GM19468 (cell line): Measurements from ENCODE around the gene CBY1.

Experiments used
- ATAC-seq: cut with Tn5 transposase; IDR thresholded peaks from one replicate; pipeline ENCODE4 v1.9.1; 2021; ENCODE audit warnings: mild to moderate bottlenecking, moderate library complexity, moderate number of reproducible peaks; ENCODE audit not compliant: unreplicated experiment; ENCODE audit errors: extremely low read depth

The CBY1 gene

GRCh38 chr22:38699784-38700183 is 43.3 kb downstream of the CBY1 start:
- no peak for ATAC-seq

- no peak for ATAC-seq
Measured at GRCh38 chr22:38700270-38700788, 43.9 kb downstream of the CBY1 start.

DNA sequence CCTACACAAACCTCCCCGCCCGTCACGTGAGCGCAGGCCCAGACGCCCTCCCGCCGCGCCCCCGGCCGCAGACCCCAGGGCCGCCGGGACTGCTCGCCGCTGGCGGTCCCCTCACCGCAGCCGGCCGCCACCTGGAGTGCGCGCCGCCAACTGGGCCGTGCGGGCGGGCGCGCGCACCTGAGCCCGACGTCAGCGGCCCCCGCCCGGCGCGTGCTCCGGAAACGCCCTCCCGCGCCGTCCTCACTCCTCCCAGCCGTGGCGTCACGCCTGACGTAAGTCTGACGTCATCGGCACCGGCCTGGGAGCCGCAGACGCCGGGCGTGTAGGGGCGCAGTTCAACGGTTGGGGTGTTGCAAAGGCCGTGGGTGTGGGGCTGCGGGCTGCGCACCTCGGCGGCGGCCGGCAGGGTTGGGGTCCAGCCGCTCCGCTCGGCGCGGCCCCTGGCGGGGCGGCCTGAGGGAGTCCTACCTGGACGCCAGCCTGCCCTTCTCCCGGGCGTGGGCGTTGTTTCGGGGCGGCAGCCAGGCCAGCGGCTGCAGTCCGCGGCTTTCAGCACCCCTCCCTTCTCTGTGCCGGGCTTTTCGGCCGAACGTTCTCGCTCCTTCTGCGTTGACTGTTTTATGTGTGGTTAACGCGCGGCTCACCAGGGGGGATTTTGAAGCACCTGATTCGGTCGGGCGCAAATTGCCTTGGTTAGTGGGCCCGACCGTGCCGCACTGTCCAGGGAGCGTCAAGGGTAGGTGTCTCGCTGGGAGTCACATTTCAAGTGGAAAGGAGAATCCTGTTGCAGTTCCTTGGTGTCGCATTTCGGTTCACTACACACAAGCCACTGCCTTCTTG is 44.6 kb downstream of the CBY1 start, which contains the start of gene JOSD1:
Gene JOSD1, minus strand, starts transcription at position 155 of the 840 bp plus-strand sequence. CDS start 956 bp downstream, outside the sequence.
- ATAC-seq: peak; percentile 28

DNA sequence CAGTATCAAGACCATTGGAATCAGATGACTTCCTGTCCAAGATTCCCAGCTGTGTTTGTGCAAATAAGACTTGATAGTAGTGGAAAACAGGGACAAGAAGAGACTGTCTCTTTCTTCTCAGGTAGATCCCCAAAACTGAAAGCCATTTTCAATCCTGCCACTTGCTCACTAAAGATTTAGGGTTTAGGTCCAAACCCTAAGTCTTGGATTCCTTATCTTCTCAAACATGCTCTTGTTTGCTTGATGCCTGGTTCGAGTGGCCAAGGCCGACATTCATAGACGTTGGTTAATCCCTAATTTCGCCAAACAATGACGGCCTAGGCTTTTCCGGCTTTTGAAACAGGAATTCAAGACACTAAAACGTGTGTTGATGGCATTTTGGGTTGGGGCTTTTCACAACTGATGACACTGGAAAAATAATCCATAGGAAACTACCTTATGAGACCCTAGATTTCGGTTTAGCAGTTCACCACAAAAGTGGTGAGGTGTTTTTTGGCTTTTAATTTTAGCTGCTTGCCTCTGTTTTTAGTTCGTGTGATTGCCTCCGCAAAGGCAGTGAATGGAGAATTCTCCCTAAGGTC is 48.3 kb downstream of the CBY1 start:
- ATAC-seq: no peak

DNA sequence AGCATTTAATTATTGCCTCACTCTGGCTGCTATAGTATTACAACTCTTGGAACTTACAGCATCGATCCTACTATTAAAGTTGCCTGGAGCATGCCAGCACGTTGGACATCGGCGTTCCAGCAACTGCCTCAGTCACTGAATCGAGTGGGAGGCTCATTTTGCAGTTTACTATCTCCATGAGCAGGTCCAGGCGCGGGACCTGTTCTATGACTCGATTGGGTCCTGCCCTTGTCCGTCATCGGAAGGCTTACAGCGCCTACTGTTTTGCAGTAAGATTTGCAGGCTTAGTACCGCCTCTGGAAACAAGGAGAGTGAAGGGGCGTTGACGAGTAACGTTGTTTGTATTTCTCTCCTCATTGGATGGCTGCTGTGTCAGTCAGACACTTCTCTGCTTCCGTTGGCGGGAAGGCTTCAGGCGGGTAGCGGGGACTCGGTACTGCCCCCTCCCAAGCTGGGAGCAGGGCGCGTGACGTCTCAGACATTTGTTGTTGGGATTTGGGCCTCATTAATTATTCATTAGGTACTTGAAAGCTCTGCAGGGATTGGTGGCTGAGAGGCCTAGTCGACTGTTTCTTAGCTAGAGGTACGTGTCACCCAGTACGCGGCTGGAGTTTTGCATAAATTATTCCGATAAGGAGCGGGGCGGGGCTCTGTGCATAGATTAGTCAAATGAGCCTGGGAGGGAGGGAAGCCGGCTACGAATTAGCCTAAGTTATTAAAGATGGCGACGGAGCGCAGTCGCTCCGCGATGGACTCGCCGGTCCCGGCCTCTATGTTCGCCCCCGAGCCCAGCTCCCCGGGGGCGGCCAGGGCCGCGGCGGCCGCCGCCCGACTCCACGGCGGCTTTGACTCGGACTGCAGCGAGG is 49.0 kb downstream of the CBY1 start, which contains the start of gene GTPBP1:
Gene GTPBP1, plus strand, starts transcription at position 710 of the 866 bp plus-strand sequence. Its CDS starts 12 bp downstream, at position 722.
- ATAC-seq: peak; percentile 49

DNA sequence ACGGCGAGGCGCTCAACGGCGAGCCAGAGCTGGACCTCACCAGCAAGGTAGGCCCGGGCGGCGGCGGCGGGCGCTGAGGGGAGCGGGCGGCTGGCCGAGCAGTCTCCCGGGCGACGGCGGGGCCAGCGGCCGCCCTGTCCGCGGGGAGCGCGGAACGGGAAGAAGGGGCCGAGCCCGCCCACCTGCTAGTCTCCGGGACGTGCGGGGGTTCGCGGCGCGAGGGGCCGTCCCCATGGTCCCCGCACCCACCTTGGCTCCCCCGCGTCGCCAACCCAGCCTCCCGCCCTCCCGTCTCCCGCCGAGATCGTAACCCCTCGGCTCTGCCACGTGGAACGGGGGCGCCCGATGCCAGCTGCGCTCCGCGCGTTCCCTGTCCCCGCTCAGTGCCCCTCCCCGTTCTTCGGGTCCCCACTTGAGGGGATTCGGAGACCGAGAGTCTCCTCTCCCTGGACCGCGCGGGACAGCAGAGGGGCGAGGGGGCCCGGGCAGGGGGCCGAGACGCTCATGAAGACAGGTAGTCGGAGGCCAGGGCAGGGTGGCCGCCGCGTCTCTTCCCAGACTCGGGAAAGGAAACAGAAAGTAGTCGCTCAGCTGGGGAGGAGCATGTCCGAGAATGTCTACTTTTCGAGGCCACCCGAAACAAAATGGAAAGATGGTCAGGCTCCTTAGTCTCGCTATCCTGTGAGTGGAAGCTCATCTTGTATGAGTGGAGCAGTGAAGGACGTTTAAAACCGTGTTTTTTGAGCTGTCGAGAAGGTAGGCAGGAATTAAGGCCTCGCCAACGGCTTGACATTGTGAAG is 49.9 kb downstream of the CBY1 start:
- ATAC-seq: no peak

DNA sequence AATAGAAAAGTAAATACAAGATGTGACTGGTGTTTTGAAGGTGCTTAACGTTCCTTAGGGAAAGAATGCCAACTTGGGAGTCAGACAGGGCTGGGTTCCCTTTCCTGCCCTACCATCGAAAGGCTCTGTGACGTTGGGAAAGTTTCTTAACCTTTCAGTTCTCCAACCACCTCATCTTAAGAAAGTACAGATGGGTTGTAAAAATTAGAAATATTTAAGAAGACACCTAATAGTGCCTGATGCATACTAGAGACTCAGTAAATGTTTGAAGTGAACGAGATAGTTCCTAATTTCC is 50.4 kb downstream of the CBY1 start:
- no peak for ATAC-seq

DNA sequence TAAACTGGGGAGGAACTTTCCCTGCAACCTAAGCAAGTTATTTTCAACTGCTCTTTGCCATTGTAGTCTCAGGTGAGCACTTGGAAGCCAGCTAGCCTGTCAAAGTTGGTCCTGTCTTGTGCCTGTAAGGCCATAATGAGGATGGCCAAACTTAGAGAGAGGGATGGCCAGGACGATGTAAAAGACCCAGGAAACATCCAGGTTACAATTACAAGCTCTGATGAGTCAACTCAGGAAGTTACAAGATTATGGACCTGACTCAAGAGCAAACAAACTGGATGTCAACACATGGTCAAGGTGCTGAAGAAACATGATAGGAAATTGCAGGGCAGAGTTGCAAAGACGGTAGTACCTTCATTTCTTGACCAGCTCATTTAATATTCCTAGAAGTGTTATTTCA is 50.9 kb downstream of the CBY1 start:
- no peak for ATAC-seq

DNA sequence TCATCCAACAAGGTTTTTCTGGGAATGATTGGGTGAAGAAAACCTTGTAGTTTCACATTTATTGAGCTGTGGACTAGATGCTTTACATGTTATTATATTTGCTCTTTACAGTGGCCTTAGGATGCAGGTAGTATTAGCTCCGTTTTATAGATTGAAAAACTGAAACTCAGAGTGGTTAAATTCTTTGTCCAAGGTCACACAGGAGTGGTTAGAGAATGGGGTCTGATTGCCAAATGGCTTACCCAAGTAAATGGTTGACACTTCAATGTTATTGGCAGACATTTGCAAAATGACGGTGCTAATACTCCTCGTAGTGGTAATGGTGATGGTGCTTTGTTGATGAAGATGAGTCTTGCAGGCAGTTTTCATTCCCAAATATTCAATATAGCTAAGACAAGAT is 51.5 kb downstream of the CBY1 start:
- ATAC-seq: no peak

DNA sequence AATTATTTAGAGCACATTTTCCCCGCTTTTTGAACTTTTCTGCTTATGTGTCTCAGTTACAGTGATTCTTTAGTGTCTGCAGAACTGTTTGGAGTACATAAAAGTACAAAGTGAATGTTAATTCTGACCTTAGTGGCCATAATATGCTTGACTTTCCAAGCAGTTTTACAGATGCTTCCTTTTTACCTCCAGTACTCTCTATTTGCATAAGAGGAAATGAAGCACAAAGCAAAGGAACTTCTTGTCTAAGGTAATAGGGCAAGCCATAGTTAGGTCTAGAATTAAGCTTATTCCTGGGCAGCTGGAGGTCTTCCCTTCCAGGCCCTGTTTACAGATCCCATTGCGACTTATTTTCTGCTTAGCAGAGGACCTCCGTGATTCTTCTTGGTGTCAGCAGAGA is 52.9 kb downstream of the CBY1 start:
- ATAC-seq: no peak

DNA sequence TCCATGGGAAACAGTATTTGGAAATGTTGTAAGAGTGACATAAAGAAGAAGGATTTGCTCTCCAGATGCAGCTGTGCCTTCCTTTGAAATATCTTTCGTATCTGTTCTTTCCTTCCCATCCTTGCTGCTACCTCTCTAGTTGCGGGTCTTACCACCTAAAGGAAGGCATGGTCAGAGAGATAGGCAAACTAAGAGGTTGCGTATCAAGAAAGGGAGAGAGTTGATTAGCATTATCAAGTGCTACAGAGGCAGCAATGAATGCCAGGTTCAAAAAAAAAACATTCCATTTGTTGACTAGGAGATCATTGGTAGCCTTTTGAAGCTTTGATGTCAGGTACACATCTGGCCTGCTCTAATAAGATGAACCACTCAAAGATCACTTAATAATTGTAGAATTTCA is 53.9 kb downstream of the CBY1 start:
- ATAC-seq: no peak

- ATAC-seq: no peak
Measured at GRCh38 chr22:38710866-38711265, 54.4 kb downstream of the CBY1 start.

DNA sequence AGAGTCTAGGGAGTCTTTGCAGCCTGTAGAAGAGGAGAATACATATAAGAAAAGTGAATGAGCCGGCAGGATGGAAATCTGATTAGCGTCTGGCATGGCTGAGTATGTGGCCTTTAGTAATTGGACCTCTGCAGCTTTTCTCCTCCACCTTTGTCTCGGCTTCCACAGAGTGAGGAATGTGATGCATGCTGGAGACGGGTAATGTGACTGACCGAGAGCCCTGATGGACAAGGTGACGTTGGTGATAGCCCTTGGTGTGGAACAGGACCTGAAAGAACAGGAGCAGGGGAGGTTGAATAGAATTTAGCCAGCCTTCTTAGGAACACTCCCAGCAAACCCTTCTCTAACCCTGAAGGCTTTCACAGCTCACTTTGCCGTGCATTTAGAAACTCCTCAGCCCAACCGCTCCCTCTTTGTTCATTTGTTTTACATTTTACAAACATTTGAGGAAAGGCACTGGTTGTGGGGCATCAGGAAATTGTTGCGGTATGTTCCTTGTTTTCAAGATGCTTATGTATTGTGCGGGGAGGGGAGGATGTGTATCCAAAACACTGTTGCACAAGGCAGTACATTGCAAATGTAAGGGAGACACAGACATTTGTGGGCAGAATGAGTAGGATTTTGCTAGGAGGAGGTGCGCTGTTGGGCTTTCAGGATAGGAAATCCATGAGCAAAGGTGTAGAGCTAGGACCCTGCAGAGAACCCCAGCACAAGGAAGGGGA is 56.2 kb downstream of the CBY1 start:
- ATAC-seq: no peak

DNA sequence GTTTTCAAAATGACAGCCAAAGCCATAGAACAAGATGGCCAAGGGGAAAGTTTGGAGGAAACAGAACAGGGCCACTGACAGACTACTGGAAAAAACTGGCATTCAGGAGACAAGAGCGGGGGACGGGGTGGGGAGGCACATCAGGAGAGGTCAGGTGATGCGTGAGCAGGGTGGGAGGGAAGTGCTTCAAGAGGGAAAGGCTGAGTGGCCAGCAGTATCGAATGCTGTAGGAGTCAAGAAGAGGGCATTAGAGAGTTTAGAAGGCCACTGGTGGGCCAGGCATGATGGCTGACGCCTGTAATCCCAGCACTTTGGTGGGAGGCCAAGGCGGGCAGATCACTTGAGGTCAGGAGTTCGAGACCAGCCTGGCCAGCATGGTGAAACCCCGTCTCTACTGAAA is 57.5 kb downstream of the CBY1 start:
- ATAC-seq: no peak

- ATAC-seq: no peak
Measured at GRCh38 chr22:38715176-38715764, 58.8 kb downstream of the CBY1 start.

DNA sequence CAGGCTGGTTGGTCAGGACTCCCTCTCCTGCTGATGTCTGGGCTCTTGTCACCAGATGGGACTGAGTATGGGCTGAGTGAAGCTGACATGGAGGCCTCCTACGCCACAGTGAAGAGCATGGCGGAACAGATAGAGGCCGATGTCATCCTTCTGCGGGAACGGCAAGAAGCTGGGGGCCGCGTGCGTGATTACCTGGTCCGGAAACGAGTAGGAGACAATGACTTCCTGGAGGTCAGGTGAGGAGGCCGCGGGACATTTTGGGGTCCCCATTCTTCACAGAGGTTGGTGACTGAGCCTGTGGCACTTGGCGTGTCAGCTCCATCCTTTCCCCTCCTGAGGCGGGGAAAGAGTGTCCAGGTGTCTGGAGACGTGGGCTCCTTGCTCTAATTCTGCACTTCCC is 59.4 kb downstream of the CBY1 start:
- ATAC-seq: no peak

- ATAC-seq: no peak
Measured at GRCh38 chr22:38716271-38716670, 59.8 kb downstream of the CBY1 start.

DNA sequence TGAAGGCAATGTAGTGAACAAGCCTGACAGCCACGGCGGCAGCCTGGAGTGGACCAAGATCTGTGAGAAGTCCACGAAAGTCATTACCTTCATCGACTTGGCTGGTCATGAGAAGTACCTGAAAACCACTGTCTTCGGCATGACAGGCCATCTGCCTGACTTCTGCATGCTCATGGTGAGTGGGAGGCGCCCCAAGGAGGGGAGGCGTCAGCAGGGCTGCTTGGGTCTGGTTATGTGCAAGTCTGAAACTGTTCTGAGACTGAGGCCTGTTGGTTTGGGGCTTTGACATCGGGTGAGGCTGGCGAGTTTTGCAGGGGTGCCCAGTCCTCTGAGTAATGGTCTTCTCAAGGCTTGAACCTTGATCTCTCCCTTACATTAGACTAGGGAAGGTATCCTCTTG is 60.4 kb downstream of the CBY1 start:
- no peak for ATAC-seq

- ATAC-seq: no peak
Measured at GRCh38 chr22:38717244-38717643, 60.8 kb downstream of the CBY1 start.
